ENCODE results near the gene HMOX2.

DNA sequence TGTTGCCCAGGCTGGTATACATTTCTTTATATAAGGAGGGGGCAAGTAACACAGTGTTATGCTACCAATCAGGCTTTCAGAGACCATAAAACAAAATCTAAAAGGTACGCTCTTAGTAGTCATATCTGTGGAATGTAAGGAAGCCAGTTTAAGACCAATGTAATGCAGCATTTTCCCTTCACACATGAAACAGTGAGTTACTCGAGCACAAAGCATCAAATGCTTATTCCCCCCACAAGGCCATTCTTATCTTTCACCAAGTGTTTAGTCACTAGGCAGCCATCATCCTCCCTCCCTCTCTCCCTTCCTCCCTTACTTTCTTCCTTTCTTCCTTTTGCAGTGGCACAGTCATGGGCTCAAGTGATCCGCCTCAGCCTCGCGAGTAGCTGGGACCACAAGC is 12.8 kb downstream of the HMOX2 start:
- TF ChIP-seq, protein P1, sequence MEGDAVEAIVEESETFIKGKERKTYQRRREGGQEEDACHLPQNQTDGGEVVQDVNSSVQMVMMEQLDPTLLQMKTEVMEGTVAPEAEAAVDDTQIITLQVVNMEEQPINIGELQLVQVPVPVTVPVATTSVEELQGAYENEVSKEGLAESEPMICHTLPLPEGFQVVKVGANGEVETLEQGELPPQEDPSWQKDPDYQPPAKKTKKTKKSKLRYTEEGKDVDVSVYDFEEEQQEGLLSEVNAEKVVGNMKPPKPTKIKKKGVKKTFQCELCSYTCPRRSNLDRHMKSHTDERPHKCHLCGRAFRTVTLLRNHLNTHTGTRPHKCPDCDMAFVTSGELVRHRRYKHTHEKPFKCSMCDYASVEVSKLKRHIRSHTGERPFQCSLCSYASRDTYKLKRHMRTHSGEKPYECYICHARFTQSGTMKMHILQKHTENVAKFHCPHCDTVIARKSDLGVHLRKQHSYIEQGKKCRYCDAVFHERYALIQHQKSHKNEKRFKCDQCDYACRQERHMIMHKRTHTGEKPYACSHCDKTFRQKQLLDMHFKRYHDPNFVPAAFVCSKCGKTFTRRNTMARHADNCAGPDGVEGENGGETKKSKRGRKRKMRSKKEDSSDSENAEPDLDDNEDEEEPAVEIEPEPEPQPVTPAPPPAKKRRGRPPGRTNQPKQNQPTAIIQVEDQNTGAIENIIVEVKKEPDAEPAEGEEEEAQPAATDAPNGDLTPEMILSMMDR (IDR thresholded peaks at IDR 0.05), result no peak
- TF ChIP-seq FOXJ3 (CRISPR knock-in tag; IDR thresholded peaks at IDR 0.05; ENCODE audit: borderline replicate concordance), result no peak
- TF ChIP-seq GABPB1 (CRISPR knock-in tag; IDR thresholded peaks at IDR 0.05), result no peak
- TF ChIP-seq, protein P2, sequence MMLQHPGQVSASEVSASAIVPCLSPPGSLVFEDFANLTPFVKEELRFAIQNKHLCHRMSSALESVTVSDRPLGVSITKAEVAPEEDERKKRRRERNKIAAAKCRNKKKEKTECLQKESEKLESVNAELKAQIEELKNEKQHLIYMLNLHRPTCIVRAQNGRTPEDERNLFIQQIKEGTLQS (CRISPR knock-in tag; conservative IDR thresholded peaks at IDR 0.05), result no peak
- no peak for TF ChIP-seq JUN (CRISPR knock-in tag; IDR thresholded peaks at IDR 0.05)
- TF ChIP-seq, protein P3, sequence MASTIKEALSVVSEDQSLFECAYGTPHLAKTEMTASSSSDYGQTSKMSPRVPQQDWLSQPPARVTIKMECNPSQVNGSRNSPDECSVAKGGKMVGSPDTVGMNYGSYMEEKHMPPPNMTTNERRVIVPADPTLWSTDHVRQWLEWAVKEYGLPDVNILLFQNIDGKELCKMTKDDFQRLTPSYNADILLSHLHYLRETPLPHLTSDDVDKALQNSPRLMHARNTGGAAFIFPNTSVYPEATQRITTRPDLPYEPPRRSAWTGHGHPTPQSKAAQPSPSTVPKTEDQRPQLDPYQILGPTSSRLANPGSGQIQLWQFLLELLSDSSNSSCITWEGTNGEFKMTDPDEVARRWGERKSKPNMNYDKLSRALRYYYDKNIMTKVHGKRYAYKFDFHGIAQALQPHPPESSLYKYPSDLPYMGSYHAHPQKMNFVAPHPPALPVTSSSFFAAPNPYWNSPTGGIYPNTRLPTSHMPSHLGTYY (CRISPR knock-in tag; IDR thresholded peaks at IDR 0.05), result no peak
- TF ChIP-seq, protein P4, sequence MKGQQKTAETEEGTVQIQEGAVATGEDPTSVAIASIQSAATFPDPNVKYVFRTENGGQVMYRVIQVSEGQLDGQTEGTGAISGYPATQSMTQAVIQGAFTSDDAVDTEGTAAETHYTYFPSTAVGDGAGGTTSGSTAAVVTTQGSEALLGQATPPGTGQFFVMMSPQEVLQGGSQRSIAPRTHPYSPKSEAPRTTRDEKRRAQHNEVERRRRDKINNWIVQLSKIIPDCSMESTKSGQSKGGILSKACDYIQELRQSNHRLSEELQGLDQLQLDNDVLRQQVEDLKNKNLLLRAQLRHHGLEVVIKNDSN (CRISPR knock-in tag; IDR thresholded peaks at IDR 0.05), result no peak
- TF ChIP-seq, protein P5, sequence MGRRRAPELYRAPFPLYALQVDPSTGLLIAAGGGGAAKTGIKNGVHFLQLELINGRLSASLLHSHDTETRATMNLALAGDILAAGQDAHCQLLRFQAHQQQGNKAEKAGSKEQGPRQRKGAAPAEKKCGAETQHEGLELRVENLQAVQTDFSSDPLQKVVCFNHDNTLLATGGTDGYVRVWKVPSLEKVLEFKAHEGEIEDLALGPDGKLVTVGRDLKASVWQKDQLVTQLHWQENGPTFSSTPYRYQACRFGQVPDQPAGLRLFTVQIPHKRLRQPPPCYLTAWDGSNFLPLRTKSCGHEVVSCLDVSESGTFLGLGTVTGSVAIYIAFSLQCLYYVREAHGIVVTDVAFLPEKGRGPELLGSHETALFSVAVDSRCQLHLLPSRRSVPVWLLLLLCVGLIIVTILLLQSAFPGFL (CRISPR knock-in tag; IDR thresholded peaks at IDR 0.05; ENCODE audit: borderline replicate concordance), result no peak
- no peak for TF ChIP-seq ESRRA (CRISPR knock-in tag; IDR thresholded peaks at IDR 0.05; ENCODE audit: borderline replicate concordance)

Data from WTC11 (cell line).